GM19467 (cell line): ENCODE results near the gene CLDN2.
"Not testable (repeated sequence)": the region's sequence is repeated elsewhere in the genome, so short reads cannot be mapped to it uniquely, and the experiment has no call there.

Experiments used
- ATAC-seq: cut with Tn5 transposase; IDR thresholded peaks from one replicate; pipeline ENCODE4 v1.9.1; 2021; ENCODE audit warnings: mild to moderate bottlenecking, moderate library complexity; ENCODE audit not compliant: unreplicated experiment

Gene CLDN2

GRCh38 chrX:106955004-106955772, 35.0 kb downstream of the CLDN2 start:
- no peak for ATAC-seq

GRCh38 chrX:106957856-106958255, 37.7 kb downstream of the CLDN2 start:
- no peak for ATAC-seq

DNA sequence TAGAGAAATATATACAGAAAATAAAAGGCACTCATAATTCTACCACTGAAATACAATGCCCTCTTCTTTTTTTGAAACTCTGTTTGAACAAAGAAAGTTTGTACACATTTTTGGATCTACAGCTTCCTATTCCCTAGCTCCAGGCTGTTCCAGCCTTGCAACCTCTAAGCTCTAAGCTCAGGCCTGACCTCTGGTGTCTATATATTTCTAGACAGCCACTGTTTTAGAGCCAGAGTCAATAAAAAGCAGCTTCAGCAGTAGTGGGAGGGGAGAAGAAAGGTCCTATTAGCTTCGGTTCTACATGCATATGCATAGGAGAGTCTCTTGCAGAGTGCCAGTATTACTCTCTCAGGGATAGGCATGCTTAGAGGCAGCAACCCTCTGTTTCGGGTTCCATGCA, 39.7 kb downstream of the CLDN2 start:
- no peak for ATAC-seq

DNA sequence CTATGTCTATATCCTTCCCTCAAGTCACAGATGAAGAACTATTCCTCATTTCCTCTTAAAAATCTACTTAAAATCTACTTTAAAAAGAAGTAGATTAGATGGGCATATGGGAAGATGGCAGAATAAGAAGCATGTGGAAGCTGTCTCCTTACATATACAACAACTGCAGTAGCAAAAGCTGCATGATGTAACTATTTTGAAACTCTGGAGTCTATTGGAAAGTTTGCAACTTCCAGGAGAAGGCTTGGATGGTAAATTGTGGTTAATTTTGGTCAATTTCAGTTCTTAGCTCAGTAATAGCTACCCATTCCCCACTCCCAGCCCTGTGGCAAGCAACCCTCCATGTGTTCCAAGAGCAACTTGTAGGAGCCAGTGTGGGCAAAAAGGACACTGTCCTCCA, 42.9 kb downstream of the CLDN2 start:
- no peak for ATAC-seq

- no peak for ATAC-seq
Observed at GRCh38 chrX:106964290-106964689, 44.1 kb downstream of the CLDN2 start.

GRCh38 chrX:106966547-106966946, 46.3 kb downstream of the CLDN2 start:
- not testable (repeated sequence) for ATAC-seq

- ATAC-seq = no peak
Observed at GRCh38 chrX:106972896-106973295, 52.7 kb downstream of the CLDN2 start.

GRCh38 chrX:106973433-106974149, 53.4 kb downstream of the CLDN2 start:
- no peak for ATAC-seq

- no peak for ATAC-seq
Observed at GRCh38 chrX:106976416-106976815, 56.2 kb downstream of the CLDN2 start.
